ENCODE results near the gene PCNX2. TPM values are rescaled to one million over a fixed set of nuclear protein-coding genes. Genes with fewer than 3 reads are reported as not detected.

PCNX2 gene
- total and polyA plus RNA-seq, 9 donors = 5.7 to 26.0 (median 18.9) TPM

DNA sequence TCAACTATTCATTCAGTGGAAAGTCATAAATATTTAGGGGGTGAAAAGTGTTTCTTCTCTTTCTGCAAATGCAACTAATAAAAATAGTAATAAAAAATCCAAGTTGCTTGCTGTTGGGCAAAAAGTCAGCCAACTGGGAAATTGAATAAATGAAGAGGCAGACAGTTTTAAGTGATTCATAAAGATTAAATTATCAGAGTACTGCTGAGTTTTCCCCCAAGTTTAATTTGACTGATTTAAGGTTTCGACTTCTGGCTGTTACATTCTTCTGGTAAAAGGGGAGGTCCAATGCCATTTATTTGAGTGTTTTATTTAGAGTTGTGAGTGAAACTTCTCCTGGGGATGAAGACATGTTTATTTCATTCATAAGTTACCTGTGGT lies 219.6 kb downstream of the PCNX2 start:
- Histone ChIP-seq H3K36me3 (no peaks in the 10 kb centered on the region), H3K27ac (no peak overlapping the region), H3K27me3 (no peaks in the 10 kb centered on the region), H3K4me3 (no peak overlapping the region), H3K4me1 (ENCODE audit: insufficient read depth) (peaks cover 2% of the 10 kb centered on the region), H3K9me3 (no peaks in the 10 kb centered on the region)
- intact Hi-C loops (cut with DNase I) = no loop called here
- no peak for TF ChIP-seq CTCF (IDR thresholded peaks at IDR 0.05)
- no peak for TF ChIP-seq EP300 (IDR thresholded peaks at IDR 0.05)
- no peak for TF ChIP-seq POLR2A (IDR thresholded peaks at IDR 0.05)
- 78 to 97% (median 94%) methylated on average over 1 of the region's 1 CpG for WGBS, 3 donors
- no peak for DNase-seq

GRCh38 chr1:233066087-233066486 lies 229.4 kb downstream of the PCNX2 start:
- peaks cover 0 to 4% of the 10 kb centered on the region in 2 donors for H3K9me3 ChIP-seq
- intact Hi-C loops (cut with DNase I) = no loop called here
- WGBS, 3 donors = 96 to 98% (median 98%) methylated on average over 2 of the region's 2 CpGs
- no peaks in the 10 kb centered on the region for H3K4me1 ChIP-seq (ENCODE audit: insufficient read depth)
- H3K36me3 ChIP-seq = no peaks in the 10 kb centered on the region
- no peak overlapping the region for H3K27ac ChIP-seq
- TF ChIP-seq CTCF (IDR thresholded peaks at IDR 0.05) (no peak), EP300 (IDR thresholded peaks at IDR 0.05) (no peak), POLR2A (IDR thresholded peaks at IDR 0.05) (no peak)
- no peak for DNase-seq
- H3K4me3 ChIP-seq = no peak overlapping the region
- no peaks in the 10 kb centered on the region for H3K27me3 ChIP-seq

- Histone ChIP-seq H3K4me3 (no peak overlapping the region), H3K27me3 (no peaks in the 10 kb centered on the region), H3K36me3 (no peaks in the 10 kb centered on the region), H3K4me1 (ENCODE audit: insufficient read depth) (no peaks in the 10 kb centered on the region), H3K27ac (no peak overlapping the region), H3K9me3 (peaks cover 0 to 4% of the 10 kb centered on the region in 2 donors)
- TF ChIP-seq CTCF (IDR thresholded peaks at IDR 0.05) (no peak), EP300 (IDR thresholded peaks at IDR 0.05) (no peak), POLR2A (IDR thresholded peaks at IDR 0.05) (no peak)
- intact Hi-C loops (cut with DNase I) = no loop called here
- 96 to 100% (median 96%) methylated on average over 2 of the region's 2 CpGs for WGBS, 3 donors
- no peak for DNase-seq
Observed at GRCh38 chr1:233065685-233066084, 229.8 kb downstream of the PCNX2 start.

DNA sequence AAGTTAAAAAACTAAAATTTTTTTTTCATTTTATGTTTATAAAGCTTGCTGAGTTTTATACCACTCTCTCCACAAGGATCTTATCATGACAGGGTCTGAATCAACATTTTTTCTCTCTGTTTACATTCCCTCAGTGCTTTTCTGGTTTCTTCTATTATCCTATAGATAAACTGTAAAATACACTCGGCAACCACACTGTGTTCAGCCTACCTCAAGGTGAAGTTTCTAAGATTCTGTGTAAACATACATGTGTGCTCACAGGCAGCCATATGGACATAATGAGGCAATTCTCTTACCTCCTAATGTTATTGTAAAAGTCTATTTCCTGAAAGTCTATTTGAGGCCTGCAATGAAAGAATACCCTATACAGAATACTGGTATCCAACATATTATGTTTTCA lies 230.5 kb downstream of the PCNX2 start:
- intact Hi-C loops (cut with DNase I) = no loop called here
- H3K36me3 ChIP-seq = no peaks in the 10 kb centered on the region
- no peak for DNase-seq
- H3K4me3 ChIP-seq = no peak overlapping the region
- H3K4me1 ChIP-seq (ENCODE audit: insufficient read depth) = no peaks in the 10 kb centered on the region
- WGBS, 3 donors = 21 to 58% (median 22%) methylated on average over 1 of the region's 1 CpG
- TF ChIP-seq POLR2A (IDR thresholded peaks at IDR 0.05) (no peak), CTCF (IDR thresholded peaks at IDR 0.05) (no peak), EP300 (IDR thresholded peaks at IDR 0.05) (no peak)
- peaks cover 0 to 4% of the 10 kb centered on the region in 2 donors for H3K9me3 ChIP-seq
- no peaks in the 10 kb centered on the region for H3K27me3 ChIP-seq
- no peak overlapping the region for H3K27ac ChIP-seq

- TF ChIP-seq POLR2A (IDR thresholded peaks at IDR 0.05) = no peak
- Histone ChIP-seq H3K4me3 (no peak overlapping the region), H3K9me3 (peaks cover 0 to 4% of the 10 kb centered on the region in 2 donors), H3K36me3 (no peaks in the 10 kb centered on the region), H3K27ac (no peak overlapping the region), H3K4me1 (ENCODE audit: insufficient read depth) (no peaks in the 10 kb centered on the region), H3K27me3 (no peaks in the 10 kb centered on the region)
- intact Hi-C loops (cut with DNase I) = no loop called here
- no peak for DNase-seq
Observed at GRCh38 chr1:233063462-233063861, 232.1 kb downstream of the PCNX2 start.
